ENCODE measurements around the gene SLC37A3. TPM values are rescaled to one million over a fixed set of nuclear protein-coding genes. Genes with fewer than 3 reads are reported as not detected.

SLC37A3 gene
- total and polyA plus RNA-seq, 2 experiments from 2014 or later: 44.9 to 64.5 TPM

GRCh38 chr7:140310337-140311002 lies 87.9 kb downstream of the SLC37A3 start:
- Histone ChIP-seq H3K27me3 (no peaks in the 10 kb centered on the region), H3K9me3 (ENCODE audit: low read depth) (peaks cover 7% of the 10 kb centered on the region), H3K4me2 (no peak overlapping the region), H3K27ac (no peak overlapping the region), H2AFZ (no peak overlapping the region), H3K9me2 (replicated peaks; ENCODE audit: insufficient read depth) (no peaks in the 10 kb centered on the region), H3K4me3 (no peak overlapping the region), H4K20me1 (ENCODE audit: insufficient read depth, poor library complexity, severe bottlenecking) (no peaks in the 10 kb centered on the region), H3K4me1 (ENCODE audit: insufficient read depth) (peaks cover 12% of the 10 kb centered on the region), H3K36me3 (replicated peaks; ENCODE audit: insufficient read depth, low read depth) (no peaks in the 10 kb centered on the region), H3K79me2 (no peaks in the 10 kb centered on the region)
- WGBS (ENCODE audit: low lambda C conversion rate, missing lambda C conversion rate): 43% methylated on average over 3 of the region's 3 CpGs
- no peak for DNase-seq (ENCODE audit: low spot score)
- TF ChIP-seq EZH2 (IDR thresholded peaks at IDR 0.05; ENCODE audit: borderline replicate concordance) (no peak), CTCF (IDR thresholded peaks at IDR 0.05; ENCODE audit: poor library complexity) (no peak), EZH2phosphoT487 (IDR thresholded peaks at IDR 0.05; ENCODE audit: low read depth, severe bottlenecking, unreplicated experiment) (no peak)

- Histone ChIP-seq H3K36me3 (replicated peaks; ENCODE audit: insufficient read depth, low read depth) (no peaks in the 10 kb centered on the region), H3K27me3 (no peaks in the 10 kb centered on the region), H3K9me2 (replicated peaks; ENCODE audit: insufficient read depth) (no peaks in the 10 kb centered on the region), H3K9me3 (ENCODE audit: low read depth) (peaks cover 7% of the 10 kb centered on the region), H3K79me2 (no peaks in the 10 kb centered on the region), H3K4me2 (no peak overlapping the region), H3K4me1 (ENCODE audit: insufficient read depth) (peaks cover 12% of the 10 kb centered on the region), H2AFZ (no peak overlapping the region), H3K4me3 (no peak overlapping the region), H4K20me1 (ENCODE audit: insufficient read depth, poor library complexity, severe bottlenecking) (no peaks in the 10 kb centered on the region), H3K27ac (no peak overlapping the region)
- TF ChIP-seq CTCF (IDR thresholded peaks at IDR 0.05; ENCODE audit: poor library complexity): no peak
- no peak for TF ChIP-seq EZH2 (IDR thresholded peaks at IDR 0.05; ENCODE audit: borderline replicate concordance)
- TF ChIP-seq EZH2phosphoT487 (IDR thresholded peaks at IDR 0.05; ENCODE audit: low read depth, severe bottlenecking, unreplicated experiment): no peak
- 85% methylated on average over 3 of the region's 3 CpGs for WGBS (ENCODE audit: low lambda C conversion rate, missing lambda C conversion rate)
- DNase-seq (ENCODE audit: low spot score): no peak
Measured at GRCh38 chr7:140308060-140308459, 90.3 kb downstream of the SLC37A3 start.

- no peak overlapping the region for H3K4me3 ChIP-seq
- H3K4me1 ChIP-seq (ENCODE audit: insufficient read depth): peaks cover 21% of the 10 kb centered on the region
- TF ChIP-seq EZH2phosphoT487 (IDR thresholded peaks at IDR 0.05; ENCODE audit: low read depth, severe bottlenecking, unreplicated experiment) (no peak), CTCF (IDR thresholded peaks at IDR 0.05; ENCODE audit: poor library complexity) (peak; percentile 33), EZH2 (IDR thresholded peaks at IDR 0.05; ENCODE audit: borderline replicate concordance) (no peak)
- no peak for DNase-seq (ENCODE audit: low spot score)
- no peaks in the 10 kb centered on the region for H4K20me1 ChIP-seq (ENCODE audit: insufficient read depth, poor library complexity, severe bottlenecking)
- no peak overlapping the region for H3K27ac ChIP-seq
- no peaks in the 10 kb centered on the region for H3K36me3 ChIP-seq (replicated peaks; ENCODE audit: insufficient read depth, low read depth)
- H3K4me2 ChIP-seq: no peak overlapping the region
- no peaks in the 10 kb centered on the region for H3K9me2 ChIP-seq (replicated peaks; ENCODE audit: insufficient read depth)
- 93% methylated on average over 3 of the region's 3 CpGs for WGBS (ENCODE audit: low lambda C conversion rate, missing lambda C conversion rate)
- H3K9me3 ChIP-seq (ENCODE audit: low read depth): no peaks in the 10 kb centered on the region
- no peaks in the 10 kb centered on the region for H3K27me3 ChIP-seq
- no peaks in the 10 kb centered on the region for H3K79me2 ChIP-seq
- H2AFZ ChIP-seq: no peak overlapping the region
Measured at GRCh38 chr7:140304191-140304799, 94.0 kb downstream of the SLC37A3 start.
